ENCODE measurements around the gene REC8.
A peak's percentile ranks its signal among the peaks of the same experiment; 100 is the strongest.

Gene REC8

GRCh38 chr14:24224618-24225071, 52.8 kb downstream of the REC8 start:
- no peak for TF ChIP-seq CTCF (conservative IDR thresholded peaks at IDR 0.05; ENCODE audit: control insufficient read depth, insufficient read depth, low read depth, low read length)
- H3K4me3 ChIP-seq (ENCODE audit: control insufficient read depth, low read depth, low read length), result no peak overlapping the region
- peak; percentile 73 for DNase-seq (ENCODE audit: low read depth)

- no peak overlapping the region for H3K4me3 ChIP-seq (ENCODE audit: control insufficient read depth, low read depth, low read length)
- DNase-seq (ENCODE audit: low read depth), result no peak
- TF ChIP-seq CTCF (conservative IDR thresholded peaks at IDR 0.05; ENCODE audit: control insufficient read depth, insufficient read depth, low read depth, low read length), result no peak
These were observed 54.6 kb downstream of the REC8 start for GRCh38 chr14:24226473-24226872.

GRCh38 chr14:24228902-24229301, 57.0 kb downstream of the REC8 start:
- DNase-seq (ENCODE audit: low read depth), result no peak
- no peak overlapping the region for H3K4me3 ChIP-seq (ENCODE audit: control insufficient read depth, low read depth, low read length)
- TF ChIP-seq CTCF (conservative IDR thresholded peaks at IDR 0.05; ENCODE audit: control insufficient read depth, insufficient read depth, low read depth, low read length), result no peak
